HK-2 (cell line): ENCODE measurements around the gene ANO10.
"Not testable (repeated sequence)": the region's sequence is repeated elsewhere in the genome, so short reads cannot be mapped to it uniquely, and the experiment has no call there.

Experiments used
- DNase-seq: peaks from one replicate; pipeline ENCODE4 v3.0.0-alpha.2; 2018; ENCODE audit not compliant: unreplicated experiment

The ANO10 gene

DNA sequence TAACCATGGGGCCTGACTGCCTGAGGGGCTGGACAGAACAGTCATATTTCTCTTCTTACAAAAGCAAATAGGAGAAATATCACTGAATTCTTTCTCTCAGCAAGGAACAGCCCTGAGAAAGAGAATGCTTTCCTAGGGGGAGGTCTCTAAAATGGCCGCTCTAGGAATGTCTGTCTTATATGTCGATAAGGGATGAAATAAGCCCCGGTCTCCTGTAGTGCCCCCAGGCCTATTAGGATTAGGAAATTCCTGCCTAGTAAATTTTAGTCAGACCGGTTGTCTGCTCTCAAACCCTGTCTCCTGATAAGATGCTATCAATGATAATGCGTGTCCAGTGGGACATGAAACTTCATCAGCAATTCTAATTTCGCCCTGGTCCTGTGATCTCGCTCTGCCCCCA is 103.3 kb downstream of the ANO10 start:
- not testable (repeated sequence) for DNase-seq

DNA sequence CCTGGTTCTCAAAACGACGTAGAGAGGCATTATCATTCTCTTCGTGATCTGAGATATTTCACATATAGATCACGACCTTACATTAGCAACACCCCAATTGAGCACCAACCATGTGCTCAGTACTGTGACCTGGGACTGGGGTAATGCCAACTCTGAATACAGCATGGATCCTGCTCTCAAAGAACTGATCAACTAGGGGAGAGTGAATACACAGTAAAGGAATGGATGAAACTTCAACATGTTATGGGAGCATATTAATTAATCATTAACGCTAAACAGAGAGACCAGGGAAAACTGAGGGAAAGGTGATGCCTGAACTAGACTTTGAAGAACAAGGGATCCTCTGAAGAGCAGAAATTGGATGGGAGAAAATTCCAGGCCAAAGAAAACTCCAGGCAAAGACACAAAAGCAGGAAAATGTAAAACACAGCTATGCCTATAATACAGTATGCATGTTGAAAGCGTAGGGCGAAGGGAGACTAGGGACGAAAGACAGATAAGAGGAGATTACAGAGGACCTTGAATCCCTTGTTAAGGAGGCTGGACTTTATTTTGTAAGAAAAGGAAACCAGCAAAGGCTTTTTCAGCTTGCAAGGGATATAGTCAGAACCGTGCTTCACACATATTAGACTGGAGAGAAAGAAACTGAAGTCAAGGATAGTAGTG is 105.7 kb downstream of the ANO10 start:
- DNase-seq = no peak

DNA sequence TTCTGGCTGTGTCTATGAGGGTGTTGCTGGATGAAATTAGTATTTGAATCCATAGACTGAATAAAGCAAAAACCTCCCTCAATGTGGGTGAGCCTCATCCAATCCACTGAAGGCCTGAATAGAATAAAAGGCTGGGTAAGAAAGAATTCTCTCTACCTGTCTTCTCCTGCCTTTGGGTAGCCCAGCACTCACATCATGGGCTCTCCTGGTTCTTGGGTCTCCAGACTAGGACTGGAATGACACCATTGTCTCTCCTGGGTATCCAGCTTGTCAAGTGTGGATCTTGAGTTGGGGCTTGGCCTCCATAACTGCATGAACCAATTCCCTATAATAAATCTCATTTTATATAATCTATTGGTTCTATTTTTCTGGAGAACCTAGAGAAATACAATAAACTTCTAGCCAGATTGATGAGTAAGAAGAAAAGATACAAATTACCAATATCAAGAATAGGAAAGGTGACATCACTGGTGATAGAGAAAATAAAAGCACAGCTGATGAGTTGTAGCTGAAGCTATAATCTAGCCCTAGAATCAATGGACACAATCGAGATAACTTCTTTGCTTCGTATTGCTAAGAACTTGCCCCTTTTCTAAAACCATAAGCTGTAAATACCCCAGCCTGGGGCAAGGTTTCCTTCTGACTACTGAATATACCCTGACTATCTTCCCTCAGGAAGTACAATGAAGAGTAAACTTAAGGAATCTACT is 106.4 kb downstream of the ANO10 start:
- no peak for DNase-seq

DNA sequence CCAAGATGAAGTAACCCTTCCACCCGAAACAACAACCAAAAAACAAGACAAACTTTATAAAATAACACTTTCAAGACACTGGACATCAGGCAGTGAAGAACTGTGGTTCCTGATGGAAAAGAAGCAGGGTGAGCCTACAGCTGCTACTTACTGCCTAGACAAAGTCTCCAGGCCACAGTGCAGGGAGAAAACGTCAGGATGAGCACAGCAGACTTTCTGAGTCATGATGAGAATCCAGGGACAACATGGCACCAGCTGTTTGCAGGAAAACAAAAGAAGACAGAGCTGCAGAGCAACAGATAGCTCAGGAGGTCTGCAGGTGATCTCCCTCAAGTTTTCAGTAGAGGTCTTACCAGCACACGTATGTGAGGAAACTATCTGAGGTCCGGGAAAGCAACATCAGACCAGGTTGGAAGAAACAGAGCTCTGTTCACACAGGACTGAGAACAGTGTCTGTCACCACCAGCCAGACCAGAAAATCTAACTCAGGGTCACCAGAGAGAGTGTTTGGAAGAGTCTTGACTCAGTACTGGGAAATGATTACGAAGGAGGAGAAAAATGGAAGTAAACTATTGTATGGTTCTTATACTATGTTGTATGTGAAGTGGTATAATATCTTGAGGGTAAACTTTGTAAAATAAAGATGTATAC is 108.9 kb downstream of the ANO10 start:
- no peak for DNase-seq

DNA sequence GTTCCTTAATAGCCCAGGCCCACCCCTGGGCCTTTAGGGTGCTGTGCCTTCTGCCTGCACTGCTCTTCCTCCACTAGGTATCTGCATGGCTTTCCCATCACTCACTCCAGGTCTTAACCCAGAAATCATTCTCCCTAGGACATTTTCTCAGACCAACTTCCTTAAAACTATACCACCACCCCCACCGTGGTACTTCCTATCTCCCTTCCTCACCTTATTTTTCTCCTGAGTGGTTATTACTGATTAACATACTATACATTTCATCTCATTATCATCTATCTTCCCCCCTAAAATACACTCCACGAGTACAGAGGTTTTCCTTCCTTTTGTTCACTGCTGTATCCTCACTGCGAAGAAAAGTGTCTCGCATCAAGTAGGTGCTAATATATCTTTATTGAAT is 115.2 kb downstream of the ANO10 start:
- DNase-seq = no peak

DNA sequence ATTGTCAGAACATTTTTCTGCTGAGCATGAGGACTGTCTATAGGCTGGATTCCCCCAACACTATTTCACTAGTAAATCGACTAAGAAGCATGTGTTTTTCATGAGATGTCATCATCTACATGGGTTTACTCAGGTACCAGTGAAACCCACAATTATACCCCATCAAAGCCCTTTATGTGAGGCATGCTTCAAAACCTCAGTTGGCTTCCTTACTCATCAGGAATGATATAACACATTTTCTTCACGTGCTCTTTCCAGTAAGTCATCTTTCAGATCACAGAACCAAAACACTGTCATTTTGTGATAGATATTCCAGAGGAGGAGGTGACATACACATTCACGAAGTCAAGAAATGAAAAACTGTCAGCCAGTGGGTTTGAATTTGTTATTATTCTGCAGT is 116.5 kb downstream of the ANO10 start:
- no peak for DNase-seq

DNA sequence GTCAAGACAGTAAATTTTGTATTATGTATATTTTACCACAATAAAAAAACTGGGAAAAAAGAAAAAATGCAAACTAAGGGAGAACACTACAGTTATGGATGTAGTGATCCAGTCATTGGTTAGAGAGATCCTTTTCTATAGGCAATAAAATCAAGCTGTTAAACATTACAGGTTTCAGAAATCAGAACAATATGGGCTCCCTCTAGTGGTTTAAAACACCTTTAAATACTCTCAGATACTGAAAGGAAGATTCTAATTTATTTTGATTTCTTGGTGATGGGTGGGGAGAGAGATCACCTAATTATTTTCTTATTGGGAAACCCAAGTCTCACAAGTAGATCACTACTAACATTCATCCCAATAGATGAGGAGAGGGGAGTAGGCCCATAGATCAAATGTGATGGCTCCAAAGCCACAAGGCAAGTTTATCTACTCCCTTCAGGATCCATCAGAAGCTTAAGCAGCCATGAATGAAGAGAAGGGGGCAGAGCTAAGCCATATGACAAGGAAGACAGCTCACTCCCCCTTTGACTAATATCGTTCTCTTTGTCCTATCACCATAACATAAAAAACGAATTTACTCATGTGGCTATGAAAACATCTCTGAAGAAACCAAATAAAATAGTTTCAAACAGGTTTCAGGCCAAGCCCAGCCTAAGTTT is 118.6 kb downstream of the ANO10 start:
- DNase-seq = no peak

DNA sequence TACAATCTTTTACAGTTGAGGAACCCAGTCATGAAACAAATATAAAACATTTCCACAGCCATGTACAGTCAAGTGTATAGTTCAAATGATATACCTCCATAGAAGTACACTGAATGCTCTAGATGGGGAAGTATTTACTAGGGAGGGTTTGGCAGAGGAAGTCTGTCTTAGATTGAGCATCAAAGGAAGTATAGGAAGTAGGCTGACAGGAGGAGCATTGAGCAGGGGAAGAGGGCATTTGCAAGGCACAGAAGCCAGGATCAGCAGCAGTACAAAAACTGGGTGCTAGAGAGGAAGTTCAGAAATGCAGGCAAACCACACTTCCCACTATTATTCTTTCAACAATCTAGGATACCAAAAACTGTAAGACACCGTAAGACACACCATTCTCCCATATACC is 122.6 kb downstream of the ANO10 start:
- DNase-seq = no peak

DNA sequence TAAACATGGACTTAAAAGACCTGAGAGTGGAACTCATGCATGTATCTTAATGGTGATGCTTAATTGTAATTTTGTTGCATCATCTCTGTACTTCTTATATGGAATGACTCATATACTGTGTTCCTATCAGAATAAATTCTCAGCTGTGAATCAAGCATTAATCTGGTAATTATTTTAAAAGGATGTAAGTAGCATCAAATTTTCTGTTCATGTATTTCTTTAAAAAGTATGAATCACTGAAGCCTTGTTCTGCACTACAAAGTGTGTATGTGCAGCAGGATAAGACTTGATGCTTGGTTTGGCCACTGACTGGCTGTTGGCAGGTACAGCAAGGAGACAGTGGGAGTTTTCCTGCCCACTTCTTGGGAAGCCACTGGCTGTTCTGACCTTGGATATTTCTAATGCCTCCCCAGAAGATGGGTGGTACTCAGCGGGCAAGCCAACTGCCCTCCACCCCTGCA is 123.9 kb downstream of the ANO10 start:
- DNase-seq = no peak

DNA sequence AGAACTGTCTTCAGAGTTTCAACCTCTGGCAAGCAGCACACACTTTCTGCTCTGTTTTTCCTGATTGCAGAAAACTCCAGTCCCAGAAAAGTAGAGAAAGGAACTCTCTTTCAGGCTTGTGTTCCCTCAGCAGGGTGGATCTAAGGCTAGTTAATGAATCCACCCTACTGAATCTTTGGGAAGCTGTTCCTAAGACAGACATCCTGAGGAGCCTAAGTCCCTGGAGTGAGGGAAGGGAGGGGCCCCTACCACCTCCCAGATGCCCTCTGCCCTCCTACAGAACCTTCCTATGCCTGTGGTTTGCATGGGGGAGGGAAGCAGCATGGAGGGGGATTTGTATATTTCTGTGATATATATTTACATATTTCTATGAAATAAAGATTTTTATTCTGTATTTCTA is 124.4 kb downstream of the ANO10 start:
- DNase-seq = no peak

DNA sequence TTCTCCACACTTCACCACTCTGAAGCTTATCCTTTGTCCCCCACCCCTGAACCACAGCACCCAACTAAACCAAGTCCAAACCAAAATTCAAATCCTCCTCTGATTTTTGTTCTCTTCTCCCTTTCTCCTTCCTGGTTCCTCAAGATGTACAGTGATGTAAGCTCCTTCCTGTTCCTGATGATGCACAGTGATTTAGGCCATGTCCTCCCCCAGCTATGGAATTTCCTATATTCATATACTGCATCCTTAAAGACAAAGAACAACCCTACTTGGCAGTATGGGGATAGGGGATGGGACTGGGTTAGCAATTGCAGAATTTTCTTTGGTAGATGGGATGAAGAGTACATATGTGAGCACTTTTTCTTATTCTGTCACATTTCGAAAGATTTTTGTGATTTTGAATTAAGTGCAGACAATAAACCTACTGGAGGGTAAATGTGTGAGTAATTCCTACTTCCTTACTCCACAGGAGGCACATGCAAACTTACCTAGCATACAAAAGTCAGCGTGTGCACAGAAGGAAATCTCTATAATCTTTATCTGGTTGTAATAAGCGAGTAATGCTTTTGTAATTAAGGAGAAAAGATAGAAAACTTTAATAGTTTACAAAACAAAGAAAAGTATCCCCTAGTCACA is 125.0 kb downstream of the ANO10 start:
- DNase-seq = no peak

DNA sequence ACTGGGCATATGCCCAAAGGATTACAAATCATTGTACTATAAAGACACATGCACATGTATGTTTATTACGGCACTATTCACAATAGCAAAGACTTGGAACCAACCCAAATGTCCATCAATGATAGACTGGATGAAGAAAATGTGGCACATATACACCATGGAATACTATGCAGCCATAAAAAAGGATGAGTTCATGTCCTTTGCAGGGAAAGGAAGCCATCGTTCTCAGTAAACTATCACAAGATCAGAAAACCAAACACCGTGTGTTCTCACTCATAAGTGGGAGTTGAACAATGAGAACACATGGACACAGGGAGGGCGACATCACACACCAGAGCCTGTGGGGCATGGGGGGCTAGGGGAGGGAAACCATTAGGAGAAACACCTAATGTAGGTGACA is 128.9 kb downstream of the ANO10 start:
- DNase-seq = not testable (repeated sequence)

DNA sequence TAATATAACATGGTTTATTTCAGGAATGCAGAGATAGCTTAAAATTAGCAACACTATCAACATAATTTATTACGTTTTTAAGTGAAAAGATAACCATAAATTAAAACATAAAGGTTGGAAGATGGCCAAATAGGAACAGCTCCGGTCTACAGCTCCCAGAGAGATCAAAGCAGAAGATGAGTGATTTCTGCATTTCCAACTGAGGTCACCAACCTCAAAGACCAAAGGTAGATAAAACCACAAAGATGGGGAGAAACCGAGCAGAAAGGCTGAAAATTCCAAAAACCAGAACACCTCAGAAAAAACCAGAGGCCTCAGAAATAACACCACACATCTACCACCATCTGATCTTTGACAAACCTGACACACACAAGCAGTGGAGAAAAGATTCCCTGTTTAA is 130.0 kb downstream of the ANO10 start:
- DNase-seq = not testable (repeated sequence)

DNA sequence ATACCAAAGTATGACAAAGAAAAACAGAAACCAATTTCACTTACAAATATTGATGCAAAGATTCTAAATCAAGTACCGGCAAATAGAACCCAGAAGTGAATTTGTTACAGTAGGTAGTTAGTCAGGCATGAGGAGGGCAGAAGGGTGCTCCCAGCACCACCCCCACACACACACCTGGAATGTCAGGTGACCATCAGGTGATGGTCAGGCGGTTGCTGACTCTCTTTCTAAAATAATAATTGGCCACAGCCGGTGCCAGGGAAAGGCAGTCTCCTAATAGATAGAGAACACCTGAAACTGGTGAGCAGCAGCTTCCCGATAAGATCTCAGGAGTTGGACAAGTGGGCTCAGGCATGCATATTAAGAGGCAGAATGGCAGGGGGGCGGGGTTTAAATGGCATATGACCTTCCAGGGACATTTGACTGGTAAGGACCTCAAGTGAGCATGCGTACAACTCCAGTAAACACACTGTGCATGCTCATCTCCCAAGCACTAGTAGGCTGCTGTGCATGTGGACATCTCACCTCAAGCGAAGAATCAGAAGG is 131.1 kb downstream of the ANO10 start:
- no peak for DNase-seq

DNA sequence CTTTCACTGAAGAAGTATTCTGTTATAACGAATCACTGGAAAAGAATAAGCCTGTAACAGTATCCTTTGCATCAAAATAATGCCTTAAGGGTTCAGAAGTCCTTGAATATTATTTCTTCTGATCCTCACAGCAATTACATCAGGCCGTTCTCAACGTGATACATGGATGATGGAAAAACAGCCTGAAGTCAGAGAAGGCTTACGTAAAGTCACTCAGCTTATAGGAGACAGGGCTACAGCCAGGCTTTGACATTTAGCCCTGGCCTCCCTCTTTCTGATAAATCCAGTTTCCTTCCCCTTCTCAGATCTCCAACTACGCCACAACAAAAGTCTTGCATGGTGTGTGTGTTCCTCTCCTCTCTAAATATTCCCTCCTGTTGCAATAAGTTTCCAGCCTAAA is 131.9 kb downstream of the ANO10 start:
- DNase-seq = no peak

DNA sequence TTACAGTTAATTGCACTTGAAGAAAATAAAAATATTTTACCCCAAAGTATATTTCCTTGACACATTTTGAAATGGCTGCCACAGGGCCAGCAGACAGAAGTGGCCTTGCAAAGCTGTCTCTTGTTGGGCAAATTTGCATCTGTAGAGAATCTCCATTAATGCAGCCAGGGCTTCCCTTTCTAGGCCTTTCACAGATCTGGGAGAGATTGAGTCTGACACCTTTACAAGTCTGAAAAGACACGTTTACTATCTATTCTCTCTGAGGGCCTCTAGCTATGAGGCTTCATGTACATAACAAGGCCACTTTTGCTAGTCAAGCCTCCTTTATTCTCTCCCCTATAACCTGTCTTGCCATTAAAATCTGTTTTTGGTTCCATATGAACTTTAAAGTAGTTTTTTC is 135.9 kb downstream of the ANO10 start:
- no peak for DNase-seq

DNA sequence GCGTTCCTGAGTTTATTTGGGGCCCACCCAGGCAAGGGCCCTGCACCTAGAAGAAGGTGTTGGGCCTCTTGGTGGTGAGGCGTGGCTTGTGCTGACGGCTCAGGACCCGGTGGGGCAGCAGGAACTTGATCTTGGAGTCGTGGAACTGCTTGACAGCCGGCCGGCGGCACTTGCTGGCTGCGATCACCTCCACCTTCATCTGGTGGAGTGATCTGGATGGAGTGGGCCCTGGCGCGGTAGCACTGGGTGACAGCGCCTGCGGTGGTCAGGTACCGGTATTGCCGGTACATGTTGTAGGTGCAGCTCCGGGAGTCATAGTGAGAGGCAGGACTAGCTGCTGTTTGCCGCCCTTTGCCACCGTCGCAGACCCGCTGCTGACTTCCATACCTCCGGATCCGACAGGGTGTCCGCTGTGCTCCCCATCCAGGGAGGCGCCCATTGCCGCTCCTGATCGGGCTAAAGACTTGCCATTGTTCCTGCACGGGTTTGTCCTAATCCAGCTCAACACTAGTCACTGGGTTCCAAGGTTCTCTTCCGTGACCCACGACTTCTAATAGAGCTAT is 136.8 kb downstream of the ANO10 start:
- no peak for DNase-seq

DNA sequence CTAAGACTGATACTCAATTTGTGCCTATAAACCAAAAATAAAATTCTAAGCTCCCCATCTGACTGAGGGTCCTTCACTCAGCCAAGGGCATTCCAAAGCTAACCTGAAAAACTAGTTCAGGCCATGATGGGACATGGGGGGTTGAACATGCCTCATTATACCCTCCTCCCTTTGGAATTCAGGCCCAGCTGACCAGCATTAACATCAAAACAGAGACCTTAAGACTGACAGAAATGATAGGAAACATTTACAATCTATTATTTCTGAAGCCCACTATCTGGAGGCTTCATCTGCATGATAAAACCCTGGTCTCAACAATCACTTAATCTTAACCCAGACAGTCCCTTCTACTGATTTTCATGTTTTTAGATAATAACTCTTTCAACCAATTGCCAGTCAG is 140.4 kb downstream of the ANO10 start:
- DNase-seq = no peak

DNA sequence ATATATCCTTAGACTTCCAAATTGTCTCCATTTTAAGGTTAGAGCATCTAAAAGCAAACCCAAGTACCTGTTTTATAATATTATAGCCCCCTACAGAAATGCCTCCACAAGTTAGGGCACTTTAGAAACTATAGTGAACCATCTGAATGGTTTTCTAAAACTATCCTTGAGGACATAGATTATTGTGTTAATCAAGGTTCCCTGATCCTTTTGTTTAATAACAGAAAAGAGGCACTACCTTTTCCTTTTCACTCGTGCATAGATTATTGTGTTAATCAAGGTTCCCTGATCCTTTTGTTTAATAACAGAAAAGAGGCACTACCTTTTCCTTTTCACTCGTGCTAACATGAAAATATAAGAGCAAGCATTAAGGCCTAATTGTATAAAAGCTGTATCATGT is 143.0 kb downstream of the ANO10 start:
- not testable (repeated sequence) for DNase-seq

DNA sequence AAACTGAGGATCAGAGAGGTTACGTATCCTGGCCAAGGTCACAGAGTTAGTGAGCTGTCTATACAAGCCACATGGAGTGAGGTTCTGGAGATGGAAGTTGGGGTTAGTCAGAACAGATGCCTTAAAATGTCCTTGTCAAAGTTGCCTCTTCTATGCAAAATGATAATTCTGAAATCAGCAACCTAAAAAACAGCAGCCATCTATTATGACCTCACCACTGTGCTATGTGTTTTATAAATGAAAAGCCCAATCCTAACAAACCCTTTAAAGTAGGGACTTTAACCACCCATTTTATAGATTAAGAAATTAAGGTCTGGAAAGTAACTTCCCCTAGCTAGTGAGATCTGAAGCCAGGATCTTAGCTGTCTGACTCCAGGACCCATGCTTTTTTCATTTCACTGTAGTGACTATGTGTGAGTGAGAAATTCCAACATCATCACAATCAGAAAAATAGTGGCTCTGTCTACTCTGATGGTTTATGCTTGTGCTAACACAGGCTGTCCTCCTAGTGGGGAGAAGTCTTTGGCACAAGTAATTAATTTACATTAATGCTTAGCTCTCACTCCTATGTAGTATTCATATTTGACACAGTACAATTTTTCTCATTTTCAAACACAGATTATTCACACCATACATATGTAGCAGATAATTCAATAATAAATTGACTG is 143.6 kb downstream of the ANO10 start:
- no peak for DNase-seq

DNA sequence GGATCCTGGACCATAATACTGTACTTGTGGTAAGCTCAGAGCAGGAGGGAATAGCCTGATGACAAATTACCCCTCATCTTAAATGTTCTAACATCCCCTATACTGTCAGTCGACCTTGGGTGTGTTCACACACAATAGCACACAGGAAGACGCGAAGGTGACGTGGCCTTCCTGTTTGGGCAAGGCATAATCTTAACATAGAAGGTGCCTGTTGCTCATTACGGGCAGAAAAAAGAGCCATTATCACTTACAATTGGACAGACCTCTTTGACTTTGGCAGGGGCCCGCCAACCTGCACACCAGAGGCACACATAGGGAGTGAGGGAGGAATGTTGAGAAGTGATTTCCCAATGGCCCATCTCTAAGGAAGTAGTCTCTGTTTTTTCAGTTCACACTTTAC is 144.2 kb downstream of the ANO10 start:
- no peak for DNase-seq
